DOHH2 (cell line): Measurements from ENCODE around the gene PDE8B.

ENCODE experiments used
- CTCF ChIP-seq: fragments of 200-600 bp; sonication (generic); IDR thresholded peaks from one replicate; pipeline ENCODE4 v1.5.1; 2014; ENCODE audit warnings: antibody characterized with exemption, mild to moderate bottlenecking, low read depth, low read length; ENCODE audit not compliant: poor library complexity, severe bottlenecking
- EZH2phosphoT487 ChIP-seq: fragments of 200-600 bp; sonication (generic); IDR thresholded peaks from 2 replicates; pipeline ENCODE4 v1.6.1; 2017; ENCODE audit warnings: borderline replicate concordance, mild to moderate bottlenecking, antibody characterized with exemption, low read length, moderate library complexity, mixed read lengths

GRCh38 chr5:77300451-77300850 lies 90.0 kb downstream of the PDE8B start:
- TF ChIP-seq CTCF: no peak
- no peak for TF ChIP-seq EZH2phosphoT487
